Measurements from ENCODE around the gene DMP1. TPM values are rescaled to one million over a fixed set of nuclear protein-coding genes. Genes with fewer than 3 reads are reported as not detected.
"Not testable (repeated sequence)": the region's sequence is repeated elsewhere in the genome, so short reads cannot be mapped to it uniquely, and the experiment has no call there.

The DMP1 gene
- total RNA-seq, 4 donors from 2014 or later = not detected

DNA sequence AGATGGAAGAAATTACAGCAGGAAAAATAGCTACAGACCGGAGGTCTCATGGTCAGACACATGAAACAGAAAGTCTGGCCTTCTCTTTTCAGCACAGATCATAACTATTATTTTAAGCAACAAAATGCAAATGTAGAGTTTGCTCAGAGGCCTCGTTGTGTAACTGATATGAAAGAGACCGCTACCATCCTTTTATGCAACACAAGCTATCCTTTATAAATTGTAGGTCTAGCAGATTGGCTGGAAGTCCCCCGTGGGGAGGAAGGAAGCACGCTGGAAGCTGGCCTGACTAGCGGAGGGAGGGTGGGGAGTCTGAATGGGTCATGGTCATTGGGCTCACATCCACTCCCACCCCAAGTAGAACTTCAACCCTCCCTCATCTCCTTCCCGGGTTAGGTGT, 27.7 kb downstream of the DMP1 start:
- 15 to 23% methylated on average over 7 of the region's 7 CpGs for WGBS, 2 donors
- TF ChIP-seq EP300 (IDR thresholded peaks at IDR 0.05) (peak in 1 of 2 donors; percentile 50), POLR2A (IDR thresholded peaks at IDR 0.05) (no peak)
- TF ChIP-seq, protein P1, sequence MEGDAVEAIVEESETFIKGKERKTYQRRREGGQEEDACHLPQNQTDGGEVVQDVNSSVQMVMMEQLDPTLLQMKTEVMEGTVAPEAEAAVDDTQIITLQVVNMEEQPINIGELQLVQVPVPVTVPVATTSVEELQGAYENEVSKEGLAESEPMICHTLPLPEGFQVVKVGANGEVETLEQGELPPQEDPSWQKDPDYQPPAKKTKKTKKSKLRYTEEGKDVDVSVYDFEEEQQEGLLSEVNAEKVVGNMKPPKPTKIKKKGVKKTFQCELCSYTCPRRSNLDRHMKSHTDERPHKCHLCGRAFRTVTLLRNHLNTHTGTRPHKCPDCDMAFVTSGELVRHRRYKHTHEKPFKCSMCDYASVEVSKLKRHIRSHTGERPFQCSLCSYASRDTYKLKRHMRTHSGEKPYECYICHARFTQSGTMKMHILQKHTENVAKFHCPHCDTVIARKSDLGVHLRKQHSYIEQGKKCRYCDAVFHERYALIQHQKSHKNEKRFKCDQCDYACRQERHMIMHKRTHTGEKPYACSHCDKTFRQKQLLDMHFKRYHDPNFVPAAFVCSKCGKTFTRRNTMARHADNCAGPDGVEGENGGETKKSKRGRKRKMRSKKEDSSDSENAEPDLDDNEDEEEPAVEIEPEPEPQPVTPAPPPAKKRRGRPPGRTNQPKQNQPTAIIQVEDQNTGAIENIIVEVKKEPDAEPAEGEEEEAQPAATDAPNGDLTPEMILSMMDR (IDR thresholded peaks at IDR 0.05) = no peak
- H3K27ac ChIP-seq = peak overlapping the region in 2 of 4 donors; percentile 59 to 64
- peaks cover 0 to 16% (median 0%) of the 10 kb centered on the region in 4 donors for H3K9me3 ChIP-seq
- DNase-seq (ENCODE audit: low spot score in 2 of 2) = peak; percentile 26 to 49
- H3K4me1 ChIP-seq = peaks cover 0 to 22% (median 8%) of the 10 kb centered on the region in 4 donors
- no peaks in the 10 kb centered on the region for H3K36me3 ChIP-seq
- H3K27me3 ChIP-seq = no peaks in the 10 kb centered on the region
- H3K4me3 ChIP-seq = no peak overlapping the region

DNA sequence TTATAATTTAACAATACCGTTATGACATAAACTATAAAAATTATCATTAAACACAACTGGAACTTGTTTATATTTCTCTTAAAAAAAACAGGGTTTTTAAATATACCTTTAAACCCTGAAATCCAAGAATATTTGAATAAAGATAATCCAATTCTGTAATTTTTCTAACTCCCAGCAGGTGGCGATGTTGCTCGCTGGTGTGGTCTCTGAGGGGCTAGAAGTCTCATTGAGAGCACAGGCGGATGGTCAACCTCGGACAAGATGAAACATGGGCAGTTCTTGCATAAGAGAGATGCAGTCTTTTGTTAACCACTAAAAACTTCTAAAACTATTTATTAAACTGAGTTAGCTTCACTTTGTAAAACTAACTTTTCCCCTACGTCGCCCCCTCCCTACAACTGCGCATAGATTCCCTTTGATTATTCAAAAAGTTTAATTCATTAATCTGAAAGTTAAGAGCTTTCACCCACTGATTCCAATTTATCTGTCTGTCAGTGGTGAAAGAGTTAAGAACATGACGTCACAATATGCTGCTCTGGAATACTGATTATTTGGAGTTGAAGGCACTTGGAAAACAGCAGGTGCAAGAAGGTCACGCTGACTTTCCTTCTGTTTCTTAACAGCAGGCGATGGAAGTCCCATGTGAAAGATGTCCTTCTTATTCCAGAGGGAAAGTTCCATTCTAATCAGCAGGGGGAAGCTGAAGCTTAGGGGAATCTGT, 29.5 kb downstream of the DMP1 start:
- peaks cover 0 to 22% (median 8%) of the 10 kb centered on the region in 4 donors for H3K4me1 ChIP-seq
- peak in 1 of 2 donors; percentile 38 for DNase-seq (ENCODE audit: low spot score in 2 of 2)
- 33 to 39% methylated on average over 11 of the region's 11 CpGs for WGBS, 2 donors
- H3K27me3 ChIP-seq = no peaks in the 10 kb centered on the region
- H3K9me3 ChIP-seq = no peaks in the 10 kb centered on the region
- no peak overlapping the region for H3K4me3 ChIP-seq
- no peaks in the 10 kb centered on the region for H3K36me3 ChIP-seq
- TF ChIP-seq, protein P1 (IDR thresholded peaks at IDR 0.05) = peak; percentile 68 to 78 (median 75)
- no peak for TF ChIP-seq EP300 (IDR thresholded peaks at IDR 0.05)
- peak overlapping the region in 1 of 4 donors; percentile 7 for H3K27ac ChIP-seq

DNA sequence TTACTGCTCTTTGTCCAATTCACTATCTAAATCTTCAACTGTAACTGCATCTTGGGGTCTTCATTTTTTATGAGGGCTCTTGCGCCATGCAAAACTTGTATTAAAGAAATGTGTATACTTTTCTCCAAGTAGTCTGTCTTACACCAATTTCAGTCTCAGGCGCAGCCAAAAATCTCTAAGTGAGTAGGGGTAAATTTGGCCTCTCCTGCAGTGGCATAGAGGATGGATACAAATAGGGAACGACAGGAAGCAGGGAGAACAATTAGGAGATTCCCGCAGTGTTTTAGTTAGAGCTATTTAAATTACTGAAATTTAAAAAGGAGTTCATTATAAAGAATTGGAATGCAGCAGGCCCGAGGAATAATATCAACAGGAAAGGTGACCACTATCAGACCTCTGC, 30.2 kb downstream of the DMP1 start:
- 73 to 74% methylated on average over 5 of the region's 5 CpGs for WGBS, 2 donors
- Histone ChIP-seq H3K36me3 (no peaks in the 10 kb centered on the region), H3K4me1 (peaks cover 0 to 22% (median 8%) of the 10 kb centered on the region in 4 donors), H3K4me3 (no peak overlapping the region), H3K27me3 (no peaks in the 10 kb centered on the region), H3K9me3 (no peaks in the 10 kb centered on the region), H3K27ac (peak overlapping the region in 1 of 4 donors; percentile 7)
- no peak for DNase-seq (ENCODE audit: low spot score in 2 of 2)
- TF ChIP-seq POLR2A (IDR thresholded peaks at IDR 0.05) = no peak
- no peak for TF ChIP-seq EP300 (IDR thresholded peaks at IDR 0.05)
- TF ChIP-seq, protein P1 (IDR thresholded peaks at IDR 0.05) = no peak

DNA sequence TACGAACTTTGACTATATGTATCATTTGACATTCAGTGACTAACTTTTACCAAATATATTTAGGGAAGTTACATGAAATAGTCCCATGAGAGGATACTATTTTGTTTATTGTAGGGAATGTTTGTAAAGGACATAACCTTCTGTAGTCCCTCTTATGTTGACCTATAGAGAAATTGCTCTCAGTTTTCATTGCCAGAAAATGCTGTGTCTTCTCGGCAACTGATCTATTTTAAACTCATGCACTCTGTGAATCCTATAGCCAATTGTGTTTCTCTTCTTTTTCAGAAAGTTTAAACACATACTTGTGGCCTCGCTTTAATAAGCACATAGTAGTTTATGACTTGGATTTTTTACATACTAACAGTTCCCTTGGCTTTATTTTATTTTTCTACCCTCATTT, 38.2 kb downstream of the DMP1 start:
- no peaks in the 10 kb centered on the region for H3K36me3 ChIP-seq
- 56 to 60% methylated on average over 3 of the region's 3 CpGs for WGBS, 2 donors
- no peaks in the 10 kb centered on the region for H3K27me3 ChIP-seq
- TF ChIP-seq POLR2A (IDR thresholded peaks at IDR 0.05) (no peak), EP300 (IDR thresholded peaks at IDR 0.05) (no peak)
- TF ChIP-seq, protein P1 (IDR thresholded peaks at IDR 0.05) = no peak
- no peak overlapping the region for H3K27ac ChIP-seq
- H3K9me3 ChIP-seq = peaks cover 0 to 31% (median 0%) of the 10 kb centered on the region in 4 donors
- H3K4me1 ChIP-seq = no peaks in the 10 kb centered on the region
- H3K4me3 ChIP-seq = no peak overlapping the region
- no peak for DNase-seq (ENCODE audit: low spot score in 2 of 2)

DNA sequence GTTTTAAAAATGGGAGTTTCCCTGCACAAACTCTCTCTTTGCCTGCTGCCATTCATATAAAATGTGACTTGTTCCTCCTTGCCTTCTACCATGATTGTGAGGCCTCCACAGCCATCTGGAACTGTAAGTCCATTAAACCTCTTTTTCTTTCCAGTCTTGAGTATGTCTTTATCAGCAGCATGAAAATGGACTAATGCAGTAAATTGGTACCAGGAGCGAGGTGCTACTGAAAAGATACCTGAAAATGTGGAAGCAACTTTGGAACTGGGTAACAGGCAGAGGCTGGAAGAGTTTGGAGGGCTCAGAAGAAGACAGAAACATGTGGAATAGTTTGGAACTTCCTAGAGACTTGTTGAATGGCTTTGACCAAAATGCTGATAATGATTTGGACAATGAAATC, 40.9 kb downstream of the DMP1 start:
- H3K27me3 ChIP-seq; H3K27ac ChIP-seq; H3K4me3 ChIP-seq; H3K36me3 ChIP-seq; DNase-seq (ENCODE audit: low spot score in 2 of 2); H3K4me1 ChIP-seq: not testable (repeated sequence)
- H3K9me3 ChIP-seq = peaks cover 0 to 35% (median 0%) of the 10 kb centered on the region in 4 donors
- 84 to 93% methylated on average over 1 of the region's 1 CpG for WGBS, 2 donors

DNA sequence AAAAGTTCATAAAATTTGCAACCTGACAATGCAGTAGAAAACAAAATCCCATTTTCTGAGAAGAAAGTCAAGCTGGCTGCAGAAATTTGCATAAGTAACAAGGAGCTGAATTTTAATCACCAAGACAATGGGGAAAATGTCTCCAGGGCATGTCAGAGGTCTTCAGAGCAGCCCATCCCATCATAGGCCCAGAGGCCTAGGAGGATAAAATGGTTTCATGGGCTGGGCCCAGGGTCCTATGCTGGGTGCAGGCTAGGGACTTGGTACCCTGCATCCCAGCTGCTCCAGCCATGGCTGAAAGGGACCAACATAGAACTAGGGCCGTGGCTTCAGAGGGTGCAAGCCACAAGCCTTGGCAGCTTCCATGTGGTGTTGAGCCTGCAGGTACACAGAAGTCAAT, 42.0 kb downstream of the DMP1 start:
- not testable (repeated sequence) for H3K27ac ChIP-seq; H3K4me3 ChIP-seq; DNase-seq (ENCODE audit: low spot score in 2 of 2); H3K4me1 ChIP-seq; H3K27me3 ChIP-seq; H3K36me3 ChIP-seq
- H3K9me3 ChIP-seq = peaks cover 0 to 35% (median 0%) of the 10 kb centered on the region in 4 donors
- WGBS, 2 donors = 13 to 50% methylated on average over 1 of the region's 1 CpG
